Measurements from ENCODE around the gene SLC25A36. TPM values are rescaled to one million over a fixed set of nuclear protein-coding genes. Genes with fewer than 3 reads are reported as not detected.

SLC25A36 gene
- total RNA-seq, 1 donor from 2014 or later = 80.7 TPM

- Mint-ChIP-seq H3K9me3 (ENCODE audit: unreplicated experiment) (no peaks in the 10 kb centered on the region), H3K36me3 (ENCODE audit: low read depth, unreplicated experiment) (no peaks in the 10 kb centered on the region), H3K27me3 (ENCODE audit: unreplicated experiment) (no peaks in the 10 kb centered on the region), H3K4me3 (ENCODE audit: unreplicated experiment) (no peak overlapping the region), H3K4me1 (ENCODE audit: unreplicated experiment) (peaks cover 3% of the 10 kb centered on the region), H3K27ac (ENCODE audit: unreplicated experiment) (no peak overlapping the region)
- TF ChIP-seq CTCF (IDR thresholded peaks at IDR 0.05; ENCODE audit: unreplicated experiment) = no peak
- no peak for DNase-seq (ENCODE audit: low spot score)
Measured at GRCh38 chr3:140917772-140918171, 23.9 kb upstream of the SLC25A36 start.

GRCh38 chr3:140920029-140920428, 21.6 kb upstream of the SLC25A36 start:
- TF ChIP-seq CTCF (IDR thresholded peaks at IDR 0.05; ENCODE audit: unreplicated experiment) = no peak
- peaks cover 3% of the 10 kb centered on the region for H3K4me1 Mint-ChIP-seq (ENCODE audit: unreplicated experiment)
- H3K36me3 Mint-ChIP-seq (ENCODE audit: low read depth, unreplicated experiment) = no peaks in the 10 kb centered on the region
- no peak overlapping the region for H3K27ac Mint-ChIP-seq (ENCODE audit: unreplicated experiment)
- H3K27me3 Mint-ChIP-seq (ENCODE audit: unreplicated experiment) = no peaks in the 10 kb centered on the region
- no peak overlapping the region for H3K4me3 Mint-ChIP-seq (ENCODE audit: unreplicated experiment)
- no peak for DNase-seq (ENCODE audit: low spot score)
- no peaks in the 10 kb centered on the region for H3K9me3 Mint-ChIP-seq (ENCODE audit: unreplicated experiment)

GRCh38 chr3:140922634-140923033, 19.0 kb upstream of the SLC25A36 start:
- H3K27me3 Mint-ChIP-seq (ENCODE audit: unreplicated experiment) = no peaks in the 10 kb centered on the region
- H3K4me3 Mint-ChIP-seq (ENCODE audit: unreplicated experiment) = no peak overlapping the region
- no peak for TF ChIP-seq CTCF (IDR thresholded peaks at IDR 0.05; ENCODE audit: unreplicated experiment)
- no peaks in the 10 kb centered on the region for H3K36me3 Mint-ChIP-seq (ENCODE audit: low read depth, unreplicated experiment)
- no peak overlapping the region for H3K27ac Mint-ChIP-seq (ENCODE audit: unreplicated experiment)
- DNase-seq (ENCODE audit: low spot score) = no peak
- H3K4me1 Mint-ChIP-seq (ENCODE audit: unreplicated experiment) = peaks cover 3% of the 10 kb centered on the region
- H3K9me3 Mint-ChIP-seq (ENCODE audit: unreplicated experiment) = no peaks in the 10 kb centered on the region

GRCh38 chr3:140924097-140924873, 17.4 kb upstream of the SLC25A36 start:
- H3K9me3 Mint-ChIP-seq (ENCODE audit: unreplicated experiment) = no peaks in the 10 kb centered on the region
- no peak for DNase-seq (ENCODE audit: low spot score)
- H3K27ac Mint-ChIP-seq (ENCODE audit: unreplicated experiment) = no peak overlapping the region
- no peaks in the 10 kb centered on the region for H3K36me3 Mint-ChIP-seq (ENCODE audit: low read depth, unreplicated experiment)
- H3K4me3 Mint-ChIP-seq (ENCODE audit: unreplicated experiment) = no peak overlapping the region
- H3K4me1 Mint-ChIP-seq (ENCODE audit: unreplicated experiment) = peaks cover 3% of the 10 kb centered on the region
- no peaks in the 10 kb centered on the region for H3K27me3 Mint-ChIP-seq (ENCODE audit: unreplicated experiment)
- no peak for TF ChIP-seq CTCF (IDR thresholded peaks at IDR 0.05; ENCODE audit: unreplicated experiment)

- peaks cover 2% of the 10 kb centered on the region for H3K4me1 Mint-ChIP-seq (ENCODE audit: unreplicated experiment)
- DNase-seq (ENCODE audit: low spot score) = no peak
- H3K36me3 Mint-ChIP-seq (ENCODE audit: low read depth, unreplicated experiment) = no peaks in the 10 kb centered on the region
- no peak overlapping the region for H3K4me3 Mint-ChIP-seq (ENCODE audit: unreplicated experiment)
- no peaks in the 10 kb centered on the region for H3K9me3 Mint-ChIP-seq (ENCODE audit: unreplicated experiment)
- H3K27ac Mint-ChIP-seq (ENCODE audit: unreplicated experiment) = no peak overlapping the region
- H3K27me3 Mint-ChIP-seq (ENCODE audit: unreplicated experiment) = no peaks in the 10 kb centered on the region
- no peak for TF ChIP-seq CTCF (IDR thresholded peaks at IDR 0.05; ENCODE audit: unreplicated experiment)
Measured at GRCh38 chr3:140927279-140928069, 14.2 kb upstream of the SLC25A36 start.
